Activated CD8-positive, alpha-beta memory T cell treated with anti-CD3 and anti-CD28 coated beads, Interleukin-2, amount 50 U/mL, for 48 hours (primary cell): ENCODE results near the gene JAKMIP1.
A peak's percentile ranks its signal among the peaks of the same experiment; 100 is the strongest.

Experiments used
- DNase-seq: peaks from one replicate; pipeline ENCODE4 v3.0.0-alpha.2; 2020

JAKMIP1 gene

DNA sequence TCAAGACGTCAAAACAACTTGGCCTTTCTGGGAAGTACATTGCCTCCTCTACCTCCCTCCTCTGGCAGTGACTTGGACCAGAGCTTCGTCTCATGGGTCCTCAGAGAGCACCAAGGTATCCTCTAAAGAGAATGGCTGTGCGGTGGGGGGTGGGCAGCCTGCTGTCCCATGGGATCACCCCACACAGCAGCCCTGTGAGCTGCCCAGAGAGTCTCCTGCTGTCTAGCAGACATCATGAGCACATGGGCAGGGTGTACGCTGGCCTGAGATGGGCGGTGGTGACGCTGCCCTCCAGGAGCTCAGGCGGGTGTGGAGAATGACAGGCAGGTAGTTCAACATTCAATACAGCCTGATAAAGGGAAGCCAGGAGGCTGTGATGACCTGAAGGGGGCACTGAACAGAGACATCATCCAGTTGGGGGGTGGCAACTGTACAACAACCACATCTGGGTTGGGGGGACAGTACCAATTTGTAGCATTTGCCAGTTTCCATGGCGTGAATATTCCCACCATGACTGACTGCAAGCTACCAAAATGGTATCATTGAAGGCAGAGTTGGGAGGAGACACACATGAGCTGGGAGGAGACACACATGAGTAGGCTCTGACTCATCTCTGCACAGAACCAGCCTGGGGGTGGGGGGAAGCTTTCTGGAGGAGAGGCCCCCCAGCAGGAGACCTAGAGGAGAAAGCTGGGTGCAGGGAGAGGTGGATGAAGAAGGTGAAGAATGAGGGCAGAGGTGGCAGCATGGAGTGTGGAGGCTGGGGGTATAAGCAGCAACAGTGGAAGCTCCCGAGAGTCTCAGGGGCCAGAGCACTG lies 218.0 kb downstream of the JAKMIP1 start:
- DNase-seq = peak; percentile 12

GRCh38 chr4:5980436-5981155 lies 219.8 kb downstream of the JAKMIP1 start:
- DNase-seq = no peak

- peak; percentile 49 for DNase-seq
Measured at GRCh38 chr4:5979981-5980380, 220.4 kb downstream of the JAKMIP1 start.

DNA sequence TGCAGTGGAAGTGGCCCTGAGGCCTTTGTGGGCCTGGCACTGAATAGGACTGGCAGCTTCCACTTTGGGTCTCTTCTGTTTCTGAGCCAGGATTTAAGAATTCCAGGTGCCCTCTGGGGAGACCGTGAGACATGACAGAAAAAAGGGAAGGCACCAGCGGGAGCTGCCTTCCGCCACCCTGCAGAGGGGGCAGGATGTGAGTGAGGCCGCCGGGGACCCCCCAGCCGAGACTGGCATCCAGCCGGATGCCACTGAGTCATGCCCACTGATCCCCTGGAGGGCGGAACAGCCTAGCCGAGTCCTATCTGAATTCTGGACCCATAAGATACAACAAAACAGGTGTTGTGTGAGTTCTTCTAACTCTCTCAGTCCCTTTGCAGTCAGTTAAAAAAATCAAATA lies 223.4 kb downstream of the JAKMIP1 start:
- DNase-seq = no peak

- peak; percentile 28 for DNase-seq
Measured at GRCh38 chr4:5976431-5976830, 223.9 kb downstream of the JAKMIP1 start.
